GM13976 (cell line): ENCODE measurements around the gene PEMT.

Source experiments
- DNase-seq: peaks from one replicate; pipeline ENCODE4 v3.0.0; 2012; ENCODE audit warnings: low spot score
- CTCF ChIP-seq: IDR thresholded peaks from 2 replicates; pipeline ENCODE4 v1.5.1; 2012; ENCODE audit warnings: borderline replicate concordance, mild to moderate bottlenecking; ENCODE audit not compliant: insufficient read depth; ENCODE audit errors: extremely low read depth, missing control alignments, control extremely low read depth
- in situ Hi-C: fragments of 300-500 bp; cut with MboI; formaldehyde crosslinking; loops from one replicate; pipeline ENCODE4 v1.12.0; 2022; ENCODE audit warnings: low sequenced_read_pairs, mixed read lengths, inconsistent platforms; ENCODE audit not compliant: unreplicated experiment

PEMT gene

DNA sequence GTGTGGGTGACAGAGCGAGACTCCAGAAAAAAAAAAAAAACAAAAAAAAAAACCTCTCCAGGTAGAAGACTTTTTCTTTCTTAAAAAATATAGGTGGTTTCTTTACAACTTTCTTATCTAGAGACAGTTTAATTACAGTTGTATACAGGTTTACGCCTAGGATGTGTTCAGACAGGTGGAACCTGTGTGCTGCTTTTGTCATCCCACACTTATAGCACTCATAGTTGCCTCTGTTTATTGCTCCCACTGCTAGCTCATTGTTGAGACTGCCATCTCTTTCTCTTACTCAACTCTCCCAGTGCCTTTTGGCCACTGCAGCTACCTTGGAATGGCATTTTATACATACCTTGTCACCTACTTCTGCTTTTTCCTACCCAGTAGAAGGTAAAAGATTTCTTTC lies 133.8 kb downstream of the PEMT start:
- in situ Hi-C loops, result no loop called here
- no peak for DNase-seq

GRCh38 chr17:17456251-17456650 lies 135.3 kb downstream of the PEMT start:
- no peak for TF ChIP-seq CTCF
- in situ Hi-C loops, result no loop called here
- DNase-seq, result no peak

More for the DNA sequence above, 133.8 kb downstream of the PEMT start:
- no peak for TF ChIP-seq CTCF
